ENCODE data around the gene ASIC4. TPM values are rescaled to one million over a fixed set of nuclear protein-coding genes. Genes with fewer than 3 reads are reported as not detected.
A peak's percentile ranks its signal among the peaks of the same experiment; 100 is the strongest.

The ASIC4 gene
- total and polyA plus RNA-seq, 12 donors = 0.15 to 16.3 (median 1.1) TPM; not detected in 4

DNA sequence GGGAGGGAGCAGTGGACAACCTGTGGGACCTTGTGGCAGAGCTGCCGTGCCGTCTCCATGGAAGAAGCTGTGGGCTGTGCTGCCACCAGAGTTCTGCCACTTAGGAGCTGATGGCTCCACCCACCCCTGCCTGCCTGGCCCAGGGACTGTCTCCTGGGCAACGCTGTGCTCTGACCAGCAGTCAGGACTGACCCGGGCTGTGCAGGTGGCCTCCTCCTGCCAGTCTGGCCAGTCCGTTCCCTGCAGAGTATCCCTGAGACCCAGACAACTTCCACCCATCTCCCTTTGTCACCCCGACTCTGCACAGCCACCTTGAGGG is 12.8 kb downstream of the ASIC4 start:
- intact Hi-C loops (cut with DNase I) = loop anchor here (5.0 kb wide), 3 partner anchors 35 to 125 kb away; no protein-coding TSS in a partner anchor
- H3K4me3 ChIP-seq = no peak overlapping the region
- H3K27me3 ChIP-seq = peaks cover 59% of the 10 kb centered on the region
- TF ChIP-seq, protein P1, sequence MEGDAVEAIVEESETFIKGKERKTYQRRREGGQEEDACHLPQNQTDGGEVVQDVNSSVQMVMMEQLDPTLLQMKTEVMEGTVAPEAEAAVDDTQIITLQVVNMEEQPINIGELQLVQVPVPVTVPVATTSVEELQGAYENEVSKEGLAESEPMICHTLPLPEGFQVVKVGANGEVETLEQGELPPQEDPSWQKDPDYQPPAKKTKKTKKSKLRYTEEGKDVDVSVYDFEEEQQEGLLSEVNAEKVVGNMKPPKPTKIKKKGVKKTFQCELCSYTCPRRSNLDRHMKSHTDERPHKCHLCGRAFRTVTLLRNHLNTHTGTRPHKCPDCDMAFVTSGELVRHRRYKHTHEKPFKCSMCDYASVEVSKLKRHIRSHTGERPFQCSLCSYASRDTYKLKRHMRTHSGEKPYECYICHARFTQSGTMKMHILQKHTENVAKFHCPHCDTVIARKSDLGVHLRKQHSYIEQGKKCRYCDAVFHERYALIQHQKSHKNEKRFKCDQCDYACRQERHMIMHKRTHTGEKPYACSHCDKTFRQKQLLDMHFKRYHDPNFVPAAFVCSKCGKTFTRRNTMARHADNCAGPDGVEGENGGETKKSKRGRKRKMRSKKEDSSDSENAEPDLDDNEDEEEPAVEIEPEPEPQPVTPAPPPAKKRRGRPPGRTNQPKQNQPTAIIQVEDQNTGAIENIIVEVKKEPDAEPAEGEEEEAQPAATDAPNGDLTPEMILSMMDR (IDR thresholded peaks at IDR 0.05) = no peak
- TF ChIP-seq POLR2A (IDR thresholded peaks at IDR 0.05) = no peak
- WGBS, 4 donors = 22 to 44% (median 43%) methylated on average over 4 to 6 of the region's 6 CpGs
- no peaks in the 10 kb centered on the region for H3K9me3 ChIP-seq (replicated peaks in 1 of 3)
- no peaks in the 10 kb centered on the region for H3K36me3 ChIP-seq (replicated peaks in 1 of 2)
- H3K27ac ChIP-seq = peak overlapping the region in 1 of 5 donors; percentile 66
- peak in 2 of 7 donors; percentile 23 to 88 for DNase-seq
- H3K4me1 ChIP-seq (replicated peaks in 1 of 2) = peaks cover 0 to 12% of the 10 kb centered on the region in 2 donors

DNA sequence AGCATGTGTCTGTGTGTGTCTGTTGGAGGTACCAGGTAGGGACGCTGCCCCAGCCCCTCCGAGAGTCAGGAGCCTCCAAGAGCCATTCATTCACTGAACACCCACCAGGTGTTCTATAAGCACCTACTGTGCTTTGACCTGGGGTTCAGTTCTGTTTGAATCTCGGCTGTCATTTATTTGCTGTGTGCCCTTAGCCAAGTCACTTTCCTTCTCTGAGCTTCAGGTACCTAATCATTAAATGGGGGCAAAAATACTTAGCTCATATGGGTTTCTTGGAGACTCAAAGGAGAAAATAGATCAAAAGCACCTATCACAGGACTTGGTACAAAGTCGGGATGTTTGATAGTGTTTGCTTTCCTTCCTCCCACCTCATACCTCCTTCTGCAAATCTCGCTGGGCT is 13.2 kb downstream of the ASIC4 start:
- no peaks in the 10 kb centered on the region for H3K36me3 ChIP-seq (replicated peaks in 1 of 2)
- peaks cover 0 to 9% of the 10 kb centered on the region in 2 donors for H3K4me1 ChIP-seq (replicated peaks in 1 of 2)
- peaks cover 56% of the 10 kb centered on the region for H3K27me3 ChIP-seq
- H3K27ac ChIP-seq = peak overlapping the region in 1 of 5 donors; percentile 66
- intact Hi-C loops (cut with DNase I) = loop anchor here (5.0 kb wide), 3 partner anchors 35 to 125 kb away; no protein-coding TSS in a partner anchor
- no peak for DNase-seq
- H3K4me3 ChIP-seq = no peak overlapping the region
- TF ChIP-seq, protein P1 (IDR thresholded peaks at IDR 0.05) = no peak
- no peak for TF ChIP-seq POLR2A (IDR thresholded peaks at IDR 0.05)
- H3K9me3 ChIP-seq (replicated peaks in 1 of 3) = no peaks in the 10 kb centered on the region
- 44 to 61% (median 50%) methylated on average over 3 to 5 of the region's 5 CpGs for WGBS, 4 donors

DNA sequence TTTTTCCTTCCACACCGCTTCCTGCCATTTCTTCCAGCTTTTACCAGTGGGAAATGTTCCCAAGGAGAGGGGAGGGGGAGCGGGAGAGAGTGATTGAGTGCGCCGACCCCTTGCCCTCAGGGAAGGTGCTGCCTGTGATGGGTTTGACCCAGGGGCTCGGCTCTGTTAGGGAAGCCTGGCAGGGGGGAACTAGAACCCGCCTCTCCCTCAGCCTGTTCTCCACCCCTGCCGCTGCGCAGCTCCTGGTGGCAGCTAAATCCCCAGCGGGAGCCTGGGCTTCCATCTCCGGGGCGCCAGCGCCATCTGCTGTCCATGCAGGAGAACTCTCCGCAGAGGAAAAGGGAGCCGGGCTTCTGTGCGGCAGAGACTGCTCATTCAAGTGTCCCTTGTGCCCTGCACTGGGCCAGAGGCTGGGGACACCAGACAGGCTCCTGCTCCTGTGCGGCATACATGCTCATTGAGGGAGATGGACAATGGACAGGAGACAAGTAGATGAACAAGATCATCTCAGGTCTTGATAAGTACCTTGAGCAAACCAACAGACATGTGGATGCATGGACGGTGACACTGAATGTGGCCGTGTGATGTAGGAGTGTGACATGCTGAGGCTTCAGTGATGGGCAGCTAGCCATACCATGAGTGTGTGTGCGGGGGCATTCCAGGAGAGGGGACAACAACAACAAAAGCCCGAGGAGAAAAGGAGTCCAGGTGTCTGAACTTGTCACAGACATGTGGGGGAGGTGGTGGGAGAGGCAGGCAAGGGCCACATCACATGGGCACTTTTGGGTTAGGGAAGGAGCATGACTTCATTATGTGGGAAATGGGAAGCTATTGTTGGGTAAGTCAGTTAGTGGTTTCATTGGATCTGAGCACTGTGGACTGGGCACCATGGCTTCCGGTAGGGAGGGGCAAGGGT is 16.0 kb downstream of the ASIC4 start:
- Histone ChIP-seq H3K4me1 (replicated peaks in 1 of 2) (no peaks in the 10 kb centered on the region), H3K27me3 (peaks cover 28% of the 10 kb centered on the region), H3K9me3 (replicated peaks in 1 of 3) (no peaks in the 10 kb centered on the region), H3K4me3 (no peak overlapping the region), H3K36me3 (replicated peaks in 1 of 2) (no peaks in the 10 kb centered on the region), H3K27ac (no peak overlapping the region)
- no peak for TF ChIP-seq POLR2A (IDR thresholded peaks at IDR 0.05)
- TF ChIP-seq, protein P1 (IDR thresholded peaks at IDR 0.05) = peak; percentile 94 to 99 (median 96)
- 13 to 14% (median 14%) methylated on average over 18 to 21 of the region's 21 CpGs for WGBS, 4 donors
- peak; percentile 79 to 90 (median 87) for DNase-seq
- intact Hi-C loops (cut with DNase I) = loop anchor here in 1 of 2 donors (2.0 to 5.0 kb wide), 2 partner anchors 73 to 128 kb away; no protein-coding TSS in a partner anchor

DNA sequence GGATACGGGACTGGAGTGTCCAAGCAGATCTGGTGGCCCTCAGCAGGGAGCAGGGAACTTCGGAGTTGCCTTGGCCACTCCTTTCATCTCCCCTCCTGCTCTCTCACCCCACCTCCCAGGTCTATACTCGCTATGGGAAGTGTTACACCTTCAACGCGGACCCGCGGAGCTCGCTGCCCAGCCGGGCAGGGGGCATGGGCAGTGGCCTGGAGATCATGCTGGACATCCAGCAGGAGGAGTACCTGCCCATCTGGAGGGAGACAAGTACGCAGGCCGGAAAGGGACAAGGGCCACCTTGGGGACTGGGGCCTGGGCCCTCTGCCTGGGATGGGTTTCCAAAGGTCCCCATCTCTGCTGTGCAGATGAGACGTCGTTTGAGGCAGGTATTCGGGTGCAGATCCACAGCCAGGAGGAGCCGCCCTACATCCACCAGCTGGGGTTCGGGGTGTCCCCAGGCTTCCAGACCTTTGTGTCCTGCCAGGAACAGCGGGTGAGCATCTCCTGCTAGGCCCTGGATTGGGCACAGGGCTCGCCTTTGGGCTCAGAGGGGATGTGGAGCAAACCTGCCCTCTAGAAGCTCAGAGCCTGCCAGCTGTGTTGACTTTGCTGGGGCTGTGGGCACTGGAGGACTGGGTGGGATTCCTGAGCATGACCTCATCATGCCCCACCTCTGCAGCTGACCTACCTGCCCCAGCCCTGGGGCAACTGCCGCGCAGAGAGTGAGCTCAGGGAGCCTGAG is 17.5 kb downstream of the ASIC4 start:
- Histone ChIP-seq H3K4me1 (replicated peaks in 1 of 2) (no peaks in the 10 kb centered on the region), H3K27me3 (peaks cover 22% of the 10 kb centered on the region), H3K36me3 (replicated peaks in 1 of 2) (no peaks in the 10 kb centered on the region), H3K4me3 (no peak overlapping the region), H3K9me3 (replicated peaks in 1 of 3) (no peaks in the 10 kb centered on the region), H3K27ac (no peak overlapping the region)
- TF ChIP-seq, protein P1 (IDR thresholded peaks at IDR 0.05) = no peak
- TF ChIP-seq POLR2A (IDR thresholded peaks at IDR 0.05) = no peak
- intact Hi-C loops (cut with DNase I) = loop anchor here in 1 of 2 donors (2.0 to 5.0 kb wide), 3 partner anchors 59 to 129 kb away; no protein-coding TSS in a partner anchor
- DNase-seq = no peak
- WGBS, 4 donors = 69 to 74% (median 71%) methylated on average over 13 to 20 of the region's 20 CpGs

Data from adrenal gland (tissue), 12 donors.